Measurements from ENCODE around the gene AOX1. TPM values are rescaled to one million over a fixed set of nuclear protein-coding genes. Genes with fewer than 3 reads are reported as not detected.

Gene AOX1
- total RNA-seq, 1 experiment from 2014 or later = 3.0 TPM

- no peak for TF ChIP-seq REST (IDR thresholded peaks at IDR 0.05; ENCODE audit: insufficient read depth in 1 of 2, low read depth in 2 of 2, low read length in 1 of 2)
- no peak for TF ChIP-seq CTCF (IDR thresholded peaks at IDR 0.05)
- no peak for TF ChIP-seq SIN3A (IDR thresholded peaks at IDR 0.05; ENCODE audit: borderline replicate concordance, insufficient read depth, low read depth, low read length)
- TF ChIP-seq TCF7L2 (IDR thresholded peaks at IDR 0.05; ENCODE audit: low read depth, low read length) = no peak
- TF ChIP-seq POLR2AphosphoS5 (IDR thresholded peaks at IDR 0.05; ENCODE audit: low read depth, low read length) = no peak
- Histone ChIP-seq H3K4me3 (ENCODE audit: low read depth in 2 of 2, low read length in 2 of 2) (no peak overlapping the region), H3K36me3 (ENCODE audit: control insufficient read depth, insufficient read depth, low read length) (no peaks in the 10 kb centered on the region), H3K4me1 (ENCODE audit: control insufficient read depth, insufficient read depth, low read length) (no peaks in the 10 kb centered on the region), H3K9me3 (ENCODE audit: control insufficient read depth, insufficient read depth, low read depth, low read length) (no peaks in the 10 kb centered on the region), H3K27me3 (ENCODE audit: control insufficient read depth, insufficient read depth, low read length) (no peaks in the 10 kb centered on the region), H3K27ac (ENCODE audit: low read length) (no peak overlapping the region)
- BruUV-seq (replicated peaks) = no TSS peak
- ATAC-seq (no peak), DNase-seq (ENCODE audit: low read depth, low spot score) (no peak)
- intact Hi-C loops (cut with micrococcal nuclease; ENCODE audit: unreplicated experiment) (no loop called here), in situ Hi-C loops (cut with HindIII; ENCODE audit: low pct_unique_long_range_greater_than_20kb, low sequenced_read_pairs) (no loop called here)
- POLR2A ChIA-PET = no interaction called here
- CTCF ChIA-PET = no interaction called here
These were observed 63.9 kb downstream of the AOX1 start for GRCh38 chr2:200649724-200650123.

- DNase-seq (ENCODE audit: low read depth, low spot score) (no peak), ATAC-seq (no peak)
- no peak overlapping the region for H3K4me3 ChIP-seq (ENCODE audit: low read depth in 2 of 2, low read length in 2 of 2)
- POLR2A ChIA-PET = no interaction called here
- no peaks in the 10 kb centered on the region for H3K27me3 ChIP-seq (ENCODE audit: control insufficient read depth, insufficient read depth, low read length)
- no peak for TF ChIP-seq TCF7L2 (IDR thresholded peaks at IDR 0.05; ENCODE audit: low read depth, low read length)
- no peak for TF ChIP-seq POLR2AphosphoS5 (IDR thresholded peaks at IDR 0.05; ENCODE audit: low read depth, low read length)
- TF ChIP-seq SIN3A (IDR thresholded peaks at IDR 0.05; ENCODE audit: borderline replicate concordance, insufficient read depth, low read depth, low read length) = no peak
- no peak for TF ChIP-seq REST (IDR thresholded peaks at IDR 0.05; ENCODE audit: insufficient read depth in 1 of 2, low read depth in 2 of 2, low read length in 1 of 2)
- no peak for TF ChIP-seq CTCF (IDR thresholded peaks at IDR 0.05)
- intact Hi-C loops (cut with micrococcal nuclease; ENCODE audit: unreplicated experiment) (no loop called here), in situ Hi-C loops (cut with HindIII; ENCODE audit: low pct_unique_long_range_greater_than_20kb, low sequenced_read_pairs) (no loop called here)
- CTCF ChIA-PET = no interaction called here
- no peaks in the 10 kb centered on the region for H3K36me3 ChIP-seq (ENCODE audit: control insufficient read depth, insufficient read depth, low read length)
- BruUV-seq (replicated peaks) = no TSS peak
- H3K4me1 ChIP-seq (ENCODE audit: control insufficient read depth, insufficient read depth, low read length) = no peaks in the 10 kb centered on the region
- H3K9me3 ChIP-seq (ENCODE audit: control insufficient read depth, insufficient read depth, low read depth, low read length) = no peaks in the 10 kb centered on the region
- no peak overlapping the region for H3K27ac ChIP-seq (ENCODE audit: low read length)
These were observed 64.4 kb downstream of the AOX1 start for GRCh38 chr2:200650195-200650594.

Measured in Panc1 (cell line).